IMR-90 (cell line): Measurements from ENCODE around the gene SLC39A3.

Experiments
- BHLHE40 ChIP-seq: fragments of 150-350 bp; IDR thresholded peaks from 2 replicates; pipeline ENCODE4 v1.6.1; 2016; ENCODE audit warnings: mild to moderate bottlenecking, low read depth, low read length
- CEBPB ChIP-seq: IDR thresholded peaks from 2 replicates; pipeline ENCODE4 v1.6.1; 2012; ENCODE audit warnings: low read depth, low read length, improper control_type of control experiment
- CHD1 ChIP-seq: IDR thresholded peaks from 2 replicates; pipeline ENCODE4 v1.6.1; 2012; ENCODE audit warnings: low read depth, low read length, improper control_type of control experiment
- FOS ChIP-seq: fragments of 150-350 bp; IDR thresholded peaks from 2 replicates; pipeline ENCODE4 v1.6.1; 2016; ENCODE audit warnings: low read depth, low read length
- MAFK ChIP-seq: IDR thresholded peaks from 2 replicates; pipeline ENCODE4 v1.6.1; 2012; ENCODE audit warnings: low read depth, low read length, improper control_type of control experiment
- MXI1 ChIP-seq: IDR thresholded peaks from 2 replicates; pipeline ENCODE4 v1.6.1; 2012; ENCODE audit warnings: low read depth, mild to moderate bottlenecking, low read length, moderate library complexity, borderline replicate concordance
- POLR2A ChIP-seq: IDR thresholded peaks from 2 replicates; pipeline ENCODE4 v1.6.1; 2012; ENCODE audit warnings: mild to moderate bottlenecking, low read depth, low read length
- RAD21 ChIP-seq: IDR thresholded peaks from 2 replicates; pipeline ENCODE4 v1.6.1; 2012; ENCODE audit warnings: low read length, improper control_type of control experiment
- RCOR1 ChIP-seq: IDR thresholded peaks from 2 replicates; pipeline ENCODE4 v1.6.1; 2012; ENCODE audit warnings: mild to moderate bottlenecking, low read length, improper control_type of control experiment; ENCODE audit not compliant: insufficient replicate concordance
- RFX5 ChIP-seq: IDR thresholded peaks from 2 replicates; pipeline ENCODE4 v1.8.0; 2012; ENCODE audit warnings: low read depth, mild to moderate bottlenecking, low read length, moderate library complexity
- SMC3 ChIP-seq: fragments of 150-350 bp; IDR thresholded peaks from 2 replicates; pipeline ENCODE4 v1.6.1; 2016; ENCODE audit warnings: low read depth, mild to moderate bottlenecking, antibody characterized with exemption, low read length, moderate library complexity
- TF ChIP-seq, protein P1 (sequence below): conservative IDR thresholded peaks from 2 replicates; pipeline ENCODE4 v1.5.1; 2012; ENCODE audit warnings: mild to moderate bottlenecking, low read depth, low read length, improper control_type of control experiment
- TF ChIP-seq, protein P2 (sequence below): fragments of 150-350 bp; IDR thresholded peaks from 2 replicates; pipeline ENCODE4 v1.6.1; 2017; ENCODE audit warnings: mild to moderate bottlenecking, antibody characterized with exemption, low read length, low read depth
- TF ChIP-seq, protein P3 (sequence below): fragments of 150-350 bp; IDR thresholded peaks from 2 replicates; pipeline ENCODE4 v1.6.1; 2016; ENCODE audit warnings: low read depth, mild to moderate bottlenecking, low read length, moderate library complexity, borderline replicate concordance

DNA sequence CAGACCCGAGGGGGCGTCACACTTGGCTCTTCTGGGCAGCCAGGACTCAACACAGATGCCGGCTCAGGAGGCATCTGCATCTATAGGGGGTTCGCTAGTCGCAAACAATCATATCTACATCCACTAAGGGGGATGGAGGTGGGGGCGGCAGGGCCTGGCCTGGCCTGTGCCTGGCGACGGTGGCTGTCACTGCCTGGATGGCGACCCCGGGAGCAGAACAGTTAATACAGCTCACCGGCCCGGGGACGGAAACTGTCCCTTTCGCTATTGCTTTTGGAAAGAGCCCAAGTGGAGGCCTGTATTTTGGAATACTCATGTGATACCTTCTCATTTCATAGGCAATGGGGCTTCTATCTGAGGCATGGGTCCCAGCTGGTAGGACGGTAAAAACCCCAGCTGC lies 25.6 kb upstream of the SLC39A3 start:
- TF ChIP-seq RAD21 (no peak), POLR2A (no peak), BHLHE40 (no peak), RCOR1 (no peak), RFX5 (no peak), MXI1 (no peak), FOS (no peak), CHD1 (no peak), CEBPB (no peak), SMC3 (no peak), MAFK (no peak)
- TF ChIP-seq, protein P1, sequence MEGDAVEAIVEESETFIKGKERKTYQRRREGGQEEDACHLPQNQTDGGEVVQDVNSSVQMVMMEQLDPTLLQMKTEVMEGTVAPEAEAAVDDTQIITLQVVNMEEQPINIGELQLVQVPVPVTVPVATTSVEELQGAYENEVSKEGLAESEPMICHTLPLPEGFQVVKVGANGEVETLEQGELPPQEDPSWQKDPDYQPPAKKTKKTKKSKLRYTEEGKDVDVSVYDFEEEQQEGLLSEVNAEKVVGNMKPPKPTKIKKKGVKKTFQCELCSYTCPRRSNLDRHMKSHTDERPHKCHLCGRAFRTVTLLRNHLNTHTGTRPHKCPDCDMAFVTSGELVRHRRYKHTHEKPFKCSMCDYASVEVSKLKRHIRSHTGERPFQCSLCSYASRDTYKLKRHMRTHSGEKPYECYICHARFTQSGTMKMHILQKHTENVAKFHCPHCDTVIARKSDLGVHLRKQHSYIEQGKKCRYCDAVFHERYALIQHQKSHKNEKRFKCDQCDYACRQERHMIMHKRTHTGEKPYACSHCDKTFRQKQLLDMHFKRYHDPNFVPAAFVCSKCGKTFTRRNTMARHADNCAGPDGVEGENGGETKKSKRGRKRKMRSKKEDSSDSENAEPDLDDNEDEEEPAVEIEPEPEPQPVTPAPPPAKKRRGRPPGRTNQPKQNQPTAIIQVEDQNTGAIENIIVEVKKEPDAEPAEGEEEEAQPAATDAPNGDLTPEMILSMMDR = no peak
- TF ChIP-seq, protein P2, sequence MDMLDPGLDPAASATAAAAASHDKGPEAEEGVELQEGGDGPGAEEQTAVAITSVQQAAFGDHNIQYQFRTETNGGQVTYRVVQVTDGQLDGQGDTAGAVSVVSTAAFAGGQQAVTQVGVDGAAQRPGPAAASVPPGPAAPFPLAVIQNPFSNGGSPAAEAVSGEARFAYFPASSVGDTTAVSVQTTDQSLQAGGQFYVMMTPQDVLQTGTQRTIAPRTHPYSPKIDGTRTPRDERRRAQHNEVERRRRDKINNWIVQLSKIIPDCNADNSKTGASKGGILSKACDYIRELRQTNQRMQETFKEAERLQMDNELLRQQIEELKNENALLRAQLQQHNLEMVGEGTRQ = no peak
- TF ChIP-seq, protein P3, sequence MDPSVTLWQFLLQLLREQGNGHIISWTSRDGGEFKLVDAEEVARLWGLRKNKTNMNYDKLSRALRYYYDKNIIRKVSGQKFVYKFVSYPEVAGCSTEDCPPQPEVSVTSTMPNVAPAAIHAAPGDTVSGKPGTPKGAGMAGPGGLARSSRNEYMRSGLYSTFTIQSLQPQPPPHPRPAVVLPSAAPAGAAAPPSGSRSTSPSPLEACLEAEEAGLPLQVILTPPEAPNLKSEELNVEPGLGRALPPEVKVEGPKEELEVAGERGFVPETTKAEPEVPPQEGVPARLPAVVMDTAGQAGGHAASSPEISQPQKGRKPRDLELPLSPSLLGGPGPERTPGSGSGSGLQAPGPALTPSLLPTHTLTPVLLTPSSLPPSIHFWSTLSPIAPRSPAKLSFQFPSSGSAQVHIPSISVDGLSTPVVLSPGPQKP = no peak
